K562 (cell line): ENCODE results near the gene HEMK1. TPM values are rescaled to one million over a fixed set of nuclear protein-coding genes. Genes with fewer than 3 reads are reported as not detected.
A peak's percentile ranks its signal among the peaks of the same experiment; 100 is the strongest.

Experiments
- BACH1 ChIP-seq: fragments of 200-800 bp; sonication (Bioruptor generic); IDR thresholded peaks from 2 replicates; pipeline ENCODE4 v1.6.1; 2016; ENCODE audit warnings: missing genetic modification characterization, missing compliant biosample characterization
- DACH1 ChIP-seq: fragments of 450-650 bp; IDR thresholded peaks from 2 replicates; pipeline ENCODE4 v1.6.1; 2018; ENCODE audit not compliant: partially characterized antibody
- FOXA3 ChIP-seq, 2 experiments: fragments of 450-650 bp in 1 of 2; sonication (generic) in 1 of 2; formaldehyde crosslinking; IDR thresholded peaks in 1 of 2; conservative IDR thresholded peaks in 1 of 2; 2 replicates each; pipeline versions ENCODE4 v1.4.0 to v1.8.0; 2020 to 2022; ENCODE audit warnings: mild to moderate bottlenecking in 2 of 2, missing genetic modification reagents in 1 of 2
- HMG20B ChIP-seq: fragments of 250-450 bp; sonication (Bioruptor Pico); IDR thresholded peaks from 2 replicates; pipeline ENCODE4 v1.5.0; 2021; ENCODE audit warnings: mild to moderate bottlenecking
- MAFF ChIP-seq: IDR thresholded peaks from 2 replicates; pipeline ENCODE4 v1.6.1; 2012; ENCODE audit warnings: low read length, improper control_type of control experiment
- MCM3 ChIP-seq: fragments of 450-650 bp; IDR thresholded peaks from 2 replicates; pipeline ENCODE4 v1.6.1; 2016
- MIER1 ChIP-seq: fragments of 450-650 bp; IDR thresholded peaks from 2 replicates; pipeline ENCODE4 v1.6.1; 2016; ENCODE audit warnings: antibody characterized with exemption, mild to moderate bottlenecking, low read depth
- MNT ChIP-seq, 2 experiments: fragments of 450-650 bp; conservative IDR thresholded peaks; 2 replicates each; pipeline ENCODE4 v1.6.1; 2017; ENCODE audit warnings: mild to moderate bottlenecking in 2 of 2, moderate library complexity in 2 of 2
- MYC ChIP-seq, 2 experiments: fragments of 250-450 bp in 1 of 2; sonication (Bioruptor Pico) in 1 of 2; IDR thresholded peaks; 2 replicates each; pipeline versions ENCODE4 v1.5.1 to v1.6.1; 2012 to 2021; ENCODE audit warnings: low read depth in 2 of 2, borderline replicate concordance in 1 of 2, improper control_type of control experiment in 1 of 2, low read length in 1 of 2, mild to moderate bottlenecking in 1 of 2, moderate library complexity in 1 of 2
- MYNN ChIP-seq, 2 experiments: sonication (generic); formaldehyde crosslinking in 1 of 2; IDR thresholded peaks; 2 replicates each; pipeline versions ENCODE4 v1.5.0 to v1.6.1; 2016 to 2020; ENCODE audit warnings: antibody characterized with exemption in 1 of 2, missing genetic modification reagents in 1 of 2
- NFRKB ChIP-seq: fragments of 450-650 bp; IDR thresholded peaks from 2 replicates; pipeline ENCODE4 v1.6.1; 2016; ENCODE audit warnings: low read depth
- NR3C1 ChIP-seq: sonication (generic); formaldehyde crosslinking; IDR thresholded peaks from 2 replicates; pipeline ENCODE4 v1.8.1; 2022; ENCODE audit warnings: missing genetic modification reagents
- SNIP1 ChIP-seq: fragments of 450-650 bp; IDR thresholded peaks from 2 replicates; pipeline ENCODE4 v1.7.1; 2017; ENCODE audit warnings: low read depth, mild to moderate bottlenecking
- TAF1 ChIP-seq: IDR thresholded peaks from 2 replicates; pipeline ENCODE4 v1.6.1; 2011; ENCODE audit warnings: mild to moderate bottlenecking, low read length, moderate library complexity; ENCODE audit not compliant: insufficient read depth, control insufficient read depth, severe bottlenecking; ENCODE audit errors: extremely low read depth
- XRCC5 ChIP-seq: fragments of 200-400 bp; formaldehyde crosslinking; IDR thresholded peaks from 2 replicates; pipeline ENCODE4 v1.6.1; 2017; ENCODE audit warnings: low read depth, mild to moderate bottlenecking, low read length
- ZBTB33 ChIP-seq: sonication (generic); formaldehyde crosslinking; IDR thresholded peaks from 2 replicates; pipeline ENCODE4 v1.8.1; 2023; ENCODE audit warnings: mild to moderate bottlenecking, missing genetic modification reagents
- ZNF589 ChIP-seq: fragments of 200-800 bp; sonication (Bioruptor generic); IDR thresholded peaks from 2 replicates; pipeline ENCODE4 v1.6.1; 2016; ENCODE audit warnings: low read depth, missing genetic modification characterization, missing compliant biosample characterization
- ZZZ3 ChIP-seq: fragments of 450-650 bp; IDR thresholded peaks from 2 replicates; pipeline ENCODE4 v1.6.1; 2016; ENCODE audit warnings: antibody characterized with exemption, mild to moderate bottlenecking, moderate library complexity
- polyA plus RNA-seq, 8 experiments: library from polyadenylated mRNA; depleted of rRNA in 4 of 8; stranded (reverse) in 5 of 8; unstranded in 3 of 8; fragments of >200 nt; fragmentation: Nextera tagmentation in 2 of 8; fragmentation: Illumina TruSeq in 1 of 8; extraction: Ambion mirVana in 2 of 8; extraction: Trizol in 1 of 8; gene quantifications; 2 replicates each; pipeline versions ENCODE4 v1.2.1 to v1.2.3, GENCODE V29; 2011 to 2014; ENCODE audit warnings: inconsistent platforms in 1 of 8, missing spikeins in 1 of 8
- total RNA-seq, 7 experiments: library from RNA; depleted of rRNA in 6 of 7; stranded (reverse); fragments of >200 nt in 6 of 7; fragmentation: Illumina TruSeq in 2 of 7; extraction: Trizol in 2 of 7; gene quantifications; 2 replicates each; pipeline versions ENCODE4 v1.2.1 to v1.2.3, GENCODE V29; 2011 to 2021; ENCODE audit warnings: low replicate concordance in 1 of 7

Gene HEMK1
- total and polyA plus RNA-seq, 9 of the 15 experiments (the other 6 are each of a cell fraction or from before 2014, with no cell fraction given): 2.0 to 16.8 (median 11.4) TPM

- TF ChIP-seq BACH1 (tag) (peak; percentile 59; the same call in 1 of the 2 replicates), ZBTB33 (CRISPR knock-in tag) (peak; percentile 39; the same call in 1 of the 2 replicates), MAFF (peak; percentile 47), ZNF589 (0 out of 2 replicates have a peak, but pooled peaks have one; percentile 38), ZZZ3 (no peak), NFRKB (no peak), HMG20B (CRISPR knock-in tag) (no peak), NR3C1 (CRISPR knock-in tag) (peak; percentile 83), MNT (conservative IDR thresholded peaks at IDR 0.05) (peak; percentile 97 to 99), TAF1 (no peak), SNIP1 (no peak), XRCC5 (peak; percentile 72; the same call in 1 of the 2 replicates), MIER1 (peak; percentile 97), DACH1 (no peak), MYNN (IDR thresholded peaks at IDR 0.05) (peak; percentile 47; the same call in 1 of the 2 replicates), MYNN (CRISPR knock-in tag; IDR thresholded peaks at IDR 0.05) (no peak), MYC (IDR thresholded peaks at IDR 0.05; ENCODE audit: low read depth, low read length) (peak; percentile 95), MYC (CRISPR knock-in tag; IDR thresholded peaks at IDR 0.05; ENCODE audit: borderline replicate concordance, low read depth) (no peak), FOXA3 (CRISPR knock-in tag; conservative IDR thresholded peaks at IDR 0.05 in 1 of 2, IDR thresholded peaks at IDR 0.05 in 1 of 2) (0 out of 4 replicates have a peak, but pooled peaks of 1 of the 2 experiments have one; percentile 36), MCM3 (no peak)
These were observed 43.3 kb upstream of the HEMK1 start (continued) for GRCh38 chr3:50525987-50526386.
